HEK293 (cell line): ENCODE data around the gene FASTK.

ENCODE experiments used
- CTCF ChIA-PET: fragments of 350-600 bp; formaldehyde crosslinking; extraction: SDS; loops from one replicate; lab custom pipeline; 2021; ENCODE audit warnings: antibody characterized with exemption; lab: Yijun Ruan, JAX
- POLR2A ChIA-PET: fragments of 300-600 bp; formaldehyde crosslinking; extraction: SDS; loops from one replicate; lab custom pipeline; 2020; ENCODE audit warnings: antibody characterized with exemption, inconsistent platforms; lab: Yijun Ruan, JAX
- H3K27ac ChIP-seq: fragments of 200-500 bp; sonication (Bioruptor generic); 2 replicates; pipeline ENCODE4 v1.5.1; 2014; ENCODE audit warnings: low read depth, low read length, control low read depth, inconsistent platforms; ENCODE audit errors: extremely low read depth
- H3K36me3 ChIP-seq, 2 experiments: fragments of 200-500 bp in 1 of 2; sonication (Bioruptor generic) in 1 of 2; 1 replicate in 1 of 2; 2 replicates in 1 of 2; pipeline ENCODE4 v1.5.1; 2014 to 2017; ENCODE audit warnings: inconsistent platforms in 2 of 2, low read length in 2 of 2; ENCODE audit not compliant: control insufficient read depth in 2 of 2, insufficient read depth in 1 of 2
- H3K4me1 ChIP-seq: fragments of 200-500 bp; sonication (Bioruptor generic); 2 replicates; pipeline ENCODE4 v1.5.1; 2014; ENCODE audit warnings: mild to moderate bottlenecking, low read length, inconsistent platforms; ENCODE audit not compliant: control insufficient read depth, insufficient read depth
- H3K4me3 ChIP-seq: 2 replicates; pipeline ENCODE4 v1.5.1; 2011; ENCODE audit warnings: low read depth, mild to moderate bottlenecking, control low read depth, low read length, moderate library complexity
- H3K9me3 ChIP-seq: fragments of 200-500 bp; sonication (Bioruptor generic); 2 replicates; pipeline ENCODE4 v1.5.1; 2014; ENCODE audit warnings: low read depth, low read length, inconsistent platforms; ENCODE audit not compliant: control insufficient read depth, insufficient read depth
- FEZF1 ChIP-seq: fragments of 450-650 bp; formaldehyde crosslinking; IDR thresholded peaks from 2 replicates; pipeline ENCODE4 v1.5.1; 2016; ENCODE audit warnings: missing biosample characterization, missing genetic modification characterization
- KLF16 ChIP-seq: fragments of 450-650 bp; formaldehyde crosslinking; IDR thresholded peaks from 2 replicates; pipeline ENCODE4 v1.5.1; 2017; ENCODE audit warnings: missing biosample characterization, missing genetic modification characterization
- PRDM6 ChIP-seq: fragments of 450-650 bp; formaldehyde crosslinking; IDR thresholded peaks from 2 replicates; pipeline ENCODE4 v1.5.1; 2017; ENCODE audit warnings: missing biosample characterization, missing genetic modification characterization
- REST ChIP-seq: fragments of 450-650 bp; formaldehyde crosslinking; IDR thresholded peaks from 2 replicates; pipeline ENCODE4 v1.5.1; 2016; ENCODE audit warnings: missing biosample characterization, missing genetic modification characterization
- SCRT1 ChIP-seq: fragments of 450-650 bp; formaldehyde crosslinking; IDR thresholded peaks from 2 replicates; pipeline ENCODE4 v1.5.1; 2016; ENCODE audit warnings: missing biosample characterization, missing genetic modification characterization, borderline replicate concordance
- SP2 ChIP-seq: fragments of 450-650 bp; formaldehyde crosslinking; IDR thresholded peaks from 2 replicates; pipeline ENCODE4 v1.5.1; 2016; ENCODE audit warnings: missing biosample characterization, missing genetic modification characterization
- ZBTB8A ChIP-seq: fragments of 450-650 bp; formaldehyde crosslinking; IDR thresholded peaks from 2 replicates; pipeline ENCODE4 v1.5.1; 2016; ENCODE audit warnings: missing biosample characterization, missing genetic modification characterization
- ZFHX2 ChIP-seq: fragments of 450-650 bp; formaldehyde crosslinking; conservative IDR thresholded peaks from 2 replicates; pipeline ENCODE4 v1.5.1; 2016; ENCODE audit warnings: missing biosample characterization, missing genetic modification characterization
- ZNF121 ChIP-seq: fragments of 450-650 bp; formaldehyde crosslinking; IDR thresholded peaks from 2 replicates; pipeline ENCODE4 v1.5.1; 2016; ENCODE audit warnings: missing biosample characterization, missing genetic modification characterization
- ZNF311 ChIP-seq: fragments of 450-650 bp; formaldehyde crosslinking; IDR thresholded peaks from 2 replicates; pipeline ENCODE4 v1.5.1; 2017; ENCODE audit warnings: missing biosample characterization, missing genetic modification characterization, borderline replicate concordance
- ZNF394 ChIP-seq: fragments of 450-650 bp; formaldehyde crosslinking; IDR thresholded peaks from 2 replicates; pipeline ENCODE4 v1.5.1; 2016; ENCODE audit warnings: missing biosample characterization, missing genetic modification characterization, mild to moderate bottlenecking, moderate library complexity, borderline replicate concordance
- ZNF488 ChIP-seq: fragments of 450-650 bp; formaldehyde crosslinking; IDR thresholded peaks from 2 replicates; pipeline ENCODE4 v1.5.1; 2016; ENCODE audit warnings: missing biosample characterization, missing genetic modification characterization
- ZNF530 ChIP-seq: fragments of 450-650 bp; formaldehyde crosslinking; IDR thresholded peaks from 2 replicates; pipeline ENCODE4 v1.5.1; 2016; ENCODE audit warnings: low read depth, missing biosample characterization, missing genetic modification characterization
- ZNF610 ChIP-seq: fragments of 450-650 bp; formaldehyde crosslinking; IDR thresholded peaks from 2 replicates; pipeline ENCODE4 v1.5.1; 2016; ENCODE audit warnings: missing biosample characterization, missing genetic modification characterization, borderline replicate concordance
- ZNF626 ChIP-seq: fragments of 450-650 bp; sonication (Bioruptor Pico); formaldehyde crosslinking; IDR thresholded peaks from 2 replicates; pipeline ENCODE4 v1.5.1; 2018; ENCODE audit warnings: missing biosample characterization, missing genetic modification characterization, inconsistent platforms
- TF ChIP-seq, protein P1 (sequence below): fragments of 450-650 bp; formaldehyde crosslinking; IDR thresholded peaks from 2 replicates; pipeline ENCODE4 v1.5.1; 2016; ENCODE audit warnings: missing biosample characterization, missing genetic modification characterization, low read depth
- TF ChIP-seq, protein P2 (sequence below): sonication (generic); formaldehyde crosslinking; IDR thresholded peaks from 2 replicates; pipeline ENCODE4 v1.8.1; 2022; ENCODE audit warnings: mild to moderate bottlenecking, moderate library complexity, missing genetic modification reagents

The FASTK gene

DNA sequence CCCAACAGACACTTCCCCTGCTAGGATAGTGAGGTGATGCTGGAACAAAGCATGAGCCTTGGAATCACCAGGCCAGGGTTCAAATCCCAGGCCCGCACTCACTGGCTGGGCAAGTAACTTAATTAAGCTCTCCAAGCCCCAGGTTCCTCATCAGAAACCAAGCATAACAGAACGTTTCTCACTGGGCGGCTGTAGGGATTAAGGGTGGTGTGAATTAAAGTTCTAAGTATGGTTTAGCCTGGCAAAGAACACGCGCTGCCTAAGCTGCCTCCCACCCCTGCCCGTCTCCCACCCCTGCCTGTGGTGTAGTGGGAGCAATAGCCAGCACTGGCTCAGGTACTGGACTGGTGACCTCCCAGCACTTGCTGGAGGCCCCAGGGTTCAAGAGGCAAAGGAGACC lies 15.6 kb downstream of the FASTK start:
- no peak for TF ChIP-seq ZNF394
- TF ChIP-seq SP2 (tag by site-specific recombination): no peak
- TF ChIP-seq KLF16: no peak
- TF ChIP-seq, protein P1, sequence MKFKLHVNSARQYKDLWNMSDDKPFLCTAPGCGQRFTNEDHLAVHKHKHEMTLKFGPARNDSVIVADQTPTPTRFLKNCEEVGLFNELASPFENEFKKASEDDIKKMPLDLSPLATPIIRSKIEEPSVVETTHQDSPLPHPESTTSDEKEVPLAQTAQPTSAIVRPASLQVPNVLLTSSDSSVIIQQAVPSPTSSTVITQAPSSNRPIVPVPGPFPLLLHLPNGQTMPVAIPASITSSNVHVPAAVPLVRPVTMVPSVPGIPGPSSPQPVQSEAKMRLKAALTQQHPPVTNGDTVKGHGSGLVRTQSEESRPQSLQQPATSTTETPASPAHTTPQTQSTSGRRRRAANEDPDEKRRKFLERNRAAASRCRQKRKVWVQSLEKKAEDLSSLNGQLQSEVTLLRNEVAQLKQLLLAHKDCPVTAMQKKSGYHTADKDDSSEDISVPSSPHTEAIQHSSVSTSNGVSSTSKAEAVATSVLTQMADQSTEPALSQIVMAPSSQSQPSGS (tag by site-specific recombination): no peak
- no peak for TF ChIP-seq REST
- no peak for TF ChIP-seq PRDM6 (tag by site-specific recombination)
- no peak for TF ChIP-seq ZBTB8A (tag by site-specific recombination)
- no peak for TF ChIP-seq FEZF1 (tag by site-specific recombination)
- TF ChIP-seq ZNF488 (tag by site-specific recombination): no peak
- TF ChIP-seq ZNF121 (tag by site-specific recombination): no peak
- H3K9me3 ChIP-seq: no peaks in the 10 kb centered on the region
- H3K4me1 ChIP-seq: no peaks in the 10 kb centered on the region
- H3K36me3 ChIP-seq: peaks cover 3 to 75% of the 10 kb centered on the region in 2 experiments
- CTCF ChIA-PET: interaction anchor here (0.6 kb wide), 1 partner anchor 20 kb away, joined by 3 read pairs; no protein-coding TSS in a partner anchor
- POLR2A ChIA-PET: interaction anchor here (1.1 to 1.6 kb wide), 2 partner anchors 16 to 18 kb away, joined by 3 to 6 read pairs; partner anchors contain the start of genes FASTK and TMUB1
- no peak overlapping the region for H3K4me3 ChIP-seq
- no peak overlapping the region for H3K27ac ChIP-seq

DNA sequence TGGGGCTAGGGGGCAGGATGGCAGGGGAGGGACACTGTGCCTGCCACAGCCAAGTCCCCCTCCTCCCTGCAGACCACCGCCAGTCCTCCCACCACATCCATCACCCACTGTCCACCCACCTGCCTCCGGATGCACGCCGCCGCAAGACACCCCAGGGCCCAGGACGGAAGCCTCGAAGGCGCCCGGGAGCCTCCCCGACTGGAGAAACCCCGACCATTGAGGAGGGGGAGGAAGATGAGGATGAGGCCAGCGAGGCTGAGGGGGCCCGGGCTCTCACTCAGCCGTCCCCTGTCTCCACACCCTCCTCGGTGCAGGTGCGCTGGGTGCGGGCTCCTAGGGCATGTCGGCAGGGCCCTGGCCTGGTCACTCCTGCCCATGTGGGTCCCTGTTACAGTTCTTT lies 16.2 kb downstream of the FASTK start:
- Histone ChIP-seq H3K4me3 (no peak overlapping the region), H3K27ac (no peak overlapping the region), H3K36me3 (peaks cover 3 to 70% of the 10 kb centered on the region in 2 experiments), H3K4me1 (no peaks in the 10 kb centered on the region), H3K9me3 (no peaks in the 10 kb centered on the region)
- TF ChIP-seq ZNF626 (no peak), ZNF610 (tag by site-specific recombination) (no peak), REST (no peak), ZNF530 (tag by site-specific recombination) (no peak), ZNF311 (tag by site-specific recombination) (no peak), SCRT1 (tag by site-specific recombination) (no peak), ZFHX2 (tag by site-specific recombination) (peak; percentile 41; the same call in 1 of the 2 replicates)
- TF ChIP-seq, protein P2, sequence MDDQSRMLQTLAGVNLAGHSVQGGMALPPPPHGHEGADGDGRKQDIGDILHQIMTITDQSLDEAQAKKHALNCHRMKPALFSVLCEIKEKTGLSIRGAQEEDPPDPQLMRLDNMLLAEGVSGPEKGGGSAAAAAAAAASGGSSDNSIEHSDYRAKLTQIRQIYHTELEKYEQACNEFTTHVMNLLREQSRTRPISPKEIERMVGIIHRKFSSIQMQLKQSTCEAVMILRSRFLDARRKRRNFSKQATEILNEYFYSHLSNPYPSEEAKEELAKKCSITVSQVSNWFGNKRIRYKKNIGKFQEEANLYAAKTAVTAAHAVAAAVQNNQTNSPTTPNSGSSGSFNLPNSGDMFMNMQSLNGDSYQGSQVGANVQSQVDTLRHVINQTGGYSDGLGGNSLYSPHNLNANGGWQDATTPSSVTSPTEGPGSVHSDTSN: no peak
- ChIA-PET POLR2A (no interaction called here), CTCF (interaction anchor here (0.6 kb wide), 1 partner anchor 9 kb away, joined by 3 read pairs; no protein-coding TSS in a partner anchor)
